ENCODE results near the gene APOA1.
A peak's percentile ranks its signal among the peaks of the same experiment; 100 is the strongest.

APOA1 gene

DNA sequence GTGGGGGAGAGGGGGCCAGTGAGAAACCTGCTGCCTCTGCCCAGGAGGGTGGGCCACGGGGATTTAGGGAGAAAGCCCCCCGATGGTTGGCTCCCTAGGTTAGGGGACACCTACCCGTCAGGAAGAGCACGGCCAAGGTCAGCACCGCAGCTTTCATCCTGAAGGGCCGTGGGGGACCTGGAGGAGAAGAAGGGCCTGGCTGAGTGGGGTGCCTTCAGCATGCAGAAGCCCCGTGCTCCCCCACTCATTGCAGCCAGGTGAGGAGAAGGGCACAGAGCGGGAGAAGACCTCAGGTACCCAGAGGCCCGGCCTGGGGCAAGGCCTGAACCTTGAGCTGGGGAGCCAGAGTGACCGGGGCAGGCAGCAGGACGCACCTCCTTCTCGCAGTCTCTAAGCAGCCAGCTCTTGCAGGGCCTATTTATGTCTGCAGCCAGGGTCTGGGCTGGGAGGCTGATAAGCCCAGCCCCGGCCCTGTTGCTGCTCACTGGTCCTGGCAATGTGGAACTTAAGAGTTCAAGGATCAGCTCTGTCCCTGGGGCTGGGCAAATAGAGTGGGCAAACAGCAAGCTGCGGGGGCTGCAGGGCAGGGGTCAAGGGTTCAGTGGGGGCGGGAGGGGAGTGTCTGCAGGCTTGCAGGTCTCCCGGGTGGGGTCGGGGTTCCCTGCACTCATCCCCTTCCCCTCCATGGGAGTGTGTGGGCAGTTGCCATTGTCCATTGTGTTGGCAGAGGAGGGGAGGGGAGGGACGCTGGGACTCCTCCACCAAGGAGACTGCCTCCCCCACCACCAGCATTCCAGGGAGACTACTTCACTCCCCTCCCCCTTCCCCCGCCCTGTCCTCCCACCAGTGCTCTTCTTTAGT lies at the start of gene APOA1:
Gene APOA1 (minus strand): TSS at position 392 of the 861 bp plus-strand sequence. CDS start 235 bp downstream, at position 157.
- DNase-seq = no peak

DNA sequence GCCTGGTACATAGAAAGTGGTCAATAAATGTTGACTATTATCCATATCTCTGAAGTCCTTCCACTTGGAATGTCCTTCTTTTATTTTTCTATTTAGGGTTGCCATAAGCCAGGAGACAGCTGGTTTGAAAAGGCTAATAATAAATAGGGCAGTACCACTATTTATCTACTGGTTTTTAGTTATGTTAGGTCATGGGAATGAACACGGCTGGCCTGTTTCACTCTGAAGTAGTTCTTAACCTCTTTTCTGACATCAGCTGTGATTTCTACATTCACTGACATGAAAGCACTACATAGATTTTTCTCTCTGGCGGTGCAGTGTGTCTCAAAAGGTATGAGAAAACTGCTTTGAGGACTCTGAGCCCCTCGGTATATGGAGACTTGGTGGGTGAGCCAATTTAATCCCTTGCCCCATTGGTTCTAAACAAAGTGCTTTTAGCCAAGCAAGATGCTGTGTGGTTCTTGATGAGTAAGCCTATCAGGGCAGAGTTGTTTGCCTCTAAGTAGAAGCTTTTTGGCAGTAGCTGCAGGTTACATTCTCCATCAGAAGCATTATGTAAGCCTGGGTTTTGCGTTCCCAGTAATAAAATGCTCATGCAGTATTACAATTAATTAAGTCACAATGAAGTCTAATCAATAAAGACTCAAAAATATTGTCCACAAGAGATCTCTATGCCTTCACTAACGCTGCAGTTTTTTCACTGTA lies 48.7 kb upstream of the APOA1 start:
- DNase-seq = no peak

DNA sequence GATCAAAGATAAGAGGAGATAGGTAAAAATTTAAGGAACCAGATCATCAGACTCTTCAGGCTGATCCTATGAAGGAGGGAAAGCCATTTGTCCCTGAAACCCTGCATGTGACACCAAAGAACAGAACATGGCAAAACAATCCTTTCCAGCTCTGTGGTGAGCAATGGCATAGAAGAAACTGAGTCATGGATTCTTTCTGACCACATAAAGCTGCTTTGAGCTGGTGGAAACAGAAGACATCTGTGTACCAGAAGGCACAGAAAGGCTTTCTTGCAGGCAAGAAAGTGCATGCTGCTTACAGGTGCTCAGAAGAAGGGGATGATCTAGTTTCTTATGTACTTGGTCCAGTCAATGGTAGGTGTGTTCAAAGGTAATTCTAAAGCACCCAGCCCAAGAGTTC lies 45.0 kb upstream of the APOA1 start:
- DNase-seq = no peak

DNA sequence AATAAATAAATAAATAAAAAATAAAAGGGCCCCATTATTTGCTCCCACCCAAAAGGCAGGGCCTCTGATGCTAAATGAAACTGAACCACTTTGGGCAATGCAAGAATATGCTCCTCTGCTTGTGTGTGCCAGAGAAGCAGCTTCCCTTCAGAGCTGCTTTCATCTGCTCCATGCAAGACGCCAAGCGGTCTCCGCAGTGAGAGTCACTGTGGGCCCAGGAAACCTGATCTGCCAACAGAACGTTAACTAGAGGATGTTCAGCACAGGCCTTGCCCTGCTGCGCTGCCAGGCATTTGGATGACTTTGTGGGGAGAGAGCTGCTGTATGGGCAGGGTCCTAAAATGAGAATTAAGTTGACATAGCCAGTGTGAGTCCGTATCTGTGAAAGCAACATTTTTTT lies 43.7 kb upstream of the APOA1 start:
- DNase-seq = no peak

DNA sequence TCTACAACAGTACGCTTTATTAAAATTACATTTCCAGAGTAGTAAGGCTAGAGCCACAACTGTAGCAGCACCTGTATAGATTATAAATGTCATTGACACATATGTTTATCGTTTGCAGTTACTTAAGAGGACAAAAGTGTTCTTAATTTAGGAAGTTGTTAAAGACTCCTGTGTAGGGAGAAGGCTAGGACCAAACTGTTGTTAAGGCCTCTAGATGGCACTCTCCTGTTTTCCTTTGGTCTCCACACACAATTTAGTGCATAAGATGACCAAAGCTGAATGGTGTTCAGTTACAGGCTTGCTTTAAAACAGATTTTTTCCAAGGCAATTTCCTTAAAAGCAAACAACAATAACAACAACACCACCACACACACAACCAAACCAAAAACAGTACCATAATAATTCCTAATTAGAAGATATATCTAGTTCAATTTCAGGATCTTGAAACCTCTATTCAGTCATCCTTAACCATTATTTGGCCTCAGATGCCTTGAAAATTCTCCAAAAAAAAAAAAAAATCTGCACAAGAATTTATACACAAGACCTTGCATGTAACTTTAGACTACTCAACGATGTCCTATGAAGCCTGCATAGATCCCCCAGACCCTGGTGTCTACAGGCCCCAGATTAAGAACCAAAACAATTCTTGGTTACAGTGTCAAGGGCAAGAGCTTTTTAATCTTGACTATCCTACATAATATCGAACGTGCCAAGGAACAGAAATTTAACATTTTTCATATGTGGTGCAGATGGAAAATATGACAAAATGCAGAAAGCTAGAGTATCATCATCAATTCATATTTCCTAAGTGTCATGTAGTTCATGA lies 42.6 kb upstream of the APOA1 start:
- peak; percentile 76 for DNase-seq

DNA sequence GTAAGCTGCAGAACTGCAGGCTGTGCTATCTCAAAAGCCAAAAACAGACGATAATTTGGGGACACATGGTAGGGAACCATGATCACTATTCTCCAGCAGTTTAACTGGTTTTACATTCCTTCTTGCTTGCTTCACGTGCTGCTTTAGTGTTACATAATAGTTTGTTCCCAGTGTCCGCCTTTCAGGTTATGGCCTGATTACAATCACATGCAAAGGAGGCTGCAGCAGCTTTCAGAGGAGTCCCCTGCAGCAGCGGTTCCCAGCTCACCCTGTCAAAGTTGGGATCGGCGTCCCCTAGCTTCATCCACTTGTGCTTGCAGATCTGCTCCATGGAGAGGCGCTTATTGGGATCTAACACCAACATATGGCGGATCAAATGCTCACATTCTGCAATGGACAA lies 39.2 kb upstream of the APOA1 start:
- no peak for DNase-seq

DNA sequence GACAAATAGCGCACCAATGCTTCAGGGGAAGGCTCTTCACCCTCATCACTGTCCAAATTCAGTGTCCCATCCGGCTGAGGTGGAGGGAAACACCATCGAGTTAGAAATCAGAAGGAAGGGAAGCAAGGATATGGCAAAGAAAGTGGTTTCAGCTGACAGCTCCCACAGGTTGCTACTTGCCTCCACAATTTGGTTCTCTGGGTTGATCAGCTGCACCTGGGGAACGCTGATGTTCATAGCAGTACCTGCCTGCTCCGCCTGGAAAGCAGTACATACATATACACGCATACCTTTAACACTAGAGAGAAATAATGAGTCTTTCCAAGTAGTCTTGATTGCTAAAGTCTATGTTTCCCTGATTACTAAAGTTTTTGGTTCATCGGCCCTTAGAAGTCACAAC lies 37.8 kb upstream of the APOA1 start:
- DNase-seq = no peak

DNA sequence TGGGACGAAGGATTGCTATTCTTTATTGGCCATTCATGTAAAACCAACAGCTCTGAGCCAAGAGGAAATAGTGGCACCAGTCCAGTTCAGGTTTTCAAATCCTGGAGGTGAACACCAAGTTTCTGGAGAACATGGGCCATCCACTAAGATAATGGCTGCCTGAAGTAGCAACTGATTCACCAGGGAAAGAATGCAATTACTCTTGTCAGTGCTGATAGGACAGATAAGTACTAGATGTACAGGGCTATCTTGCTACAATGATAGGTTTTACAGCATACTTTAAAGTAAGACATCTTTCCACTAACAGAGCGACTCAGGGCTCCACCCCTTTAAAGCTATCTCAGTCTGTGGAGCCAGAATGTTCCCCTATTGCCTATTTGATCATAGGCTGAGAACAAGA lies 36.8 kb upstream of the APOA1 start:
- DNase-seq = no peak

DNA sequence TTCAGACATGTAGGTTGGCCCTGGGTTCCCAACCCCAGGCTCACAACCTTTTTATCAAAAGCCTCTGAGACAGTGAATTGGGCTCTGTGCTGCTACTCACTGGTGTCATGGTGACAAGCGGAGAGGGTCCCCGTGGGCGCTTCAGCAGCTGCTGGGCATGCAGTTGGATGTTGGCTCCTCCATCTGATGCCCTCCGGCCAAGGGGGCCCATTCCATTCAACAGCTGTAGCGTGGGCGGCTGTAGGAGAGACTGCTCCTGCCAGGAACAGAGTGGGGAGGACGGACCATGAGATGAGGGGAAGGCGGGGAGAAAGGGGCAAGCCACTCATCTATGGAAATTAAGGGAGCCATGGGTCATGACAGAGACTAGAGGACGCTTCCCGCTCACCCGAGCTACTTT lies 36.0 kb upstream of the APOA1 start:
- DNase-seq = no peak

DNA sequence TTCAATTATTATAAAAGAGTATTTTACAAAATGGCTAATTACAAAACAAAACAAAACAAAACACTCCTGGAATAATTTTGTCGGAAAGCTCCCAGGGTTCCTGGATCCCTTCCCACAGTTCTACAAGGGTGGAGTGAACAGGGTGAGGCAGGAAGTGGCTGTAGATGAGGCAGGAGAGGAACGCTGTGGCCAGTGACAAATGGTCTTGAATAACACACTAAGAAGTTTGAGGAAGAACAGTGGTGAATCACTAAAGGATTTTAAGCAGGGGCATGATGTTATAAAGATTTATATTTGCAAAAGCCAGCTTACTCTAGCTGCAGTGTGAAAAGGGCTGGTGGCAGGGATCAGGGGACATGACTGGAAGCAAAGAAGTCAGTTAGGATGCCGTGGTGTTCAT lies 33.8 kb upstream of the APOA1 start:
- DNase-seq = no peak

DNA sequence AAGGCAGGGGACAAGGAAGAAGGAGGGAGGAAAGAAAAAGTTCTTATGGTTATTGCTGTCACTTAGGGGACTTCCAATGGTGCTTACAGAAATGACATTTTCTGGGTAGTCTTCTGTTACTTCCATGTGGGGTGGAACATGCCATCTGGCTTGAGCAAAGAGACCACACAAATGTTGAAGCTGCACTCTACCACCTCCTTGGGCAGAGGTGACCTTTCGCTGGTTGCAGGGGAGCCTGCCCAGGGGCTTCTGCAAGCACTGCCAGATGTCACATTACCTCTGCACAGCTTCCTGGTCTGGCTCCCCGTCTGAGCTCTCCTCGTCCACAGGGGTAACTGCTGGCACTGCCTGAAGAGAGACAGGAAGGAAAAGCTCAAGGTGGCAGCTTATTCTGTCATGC lies 32.6 kb upstream of the APOA1 start:
- DNase-seq = no peak

DNA sequence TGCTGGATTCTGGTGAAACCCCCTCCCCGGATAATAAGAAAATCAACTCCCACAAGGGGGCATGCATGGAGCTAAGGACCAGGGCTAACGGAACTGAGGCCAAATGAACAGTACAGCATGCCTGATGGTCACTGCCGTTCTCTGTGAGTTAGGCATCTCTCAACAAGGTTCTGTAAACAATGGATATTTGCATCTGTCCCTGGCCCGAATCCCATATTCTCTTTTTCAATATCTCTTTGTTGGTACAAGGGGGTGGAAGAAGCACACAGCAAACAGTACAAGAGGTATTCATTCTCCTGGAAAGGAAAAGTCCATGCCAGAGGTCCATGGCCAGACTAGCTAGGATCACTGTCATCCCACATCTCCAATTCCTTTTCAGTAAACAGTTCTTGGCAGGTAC lies 32.2 kb upstream of the APOA1 start:
- DNase-seq = no peak

DNA sequence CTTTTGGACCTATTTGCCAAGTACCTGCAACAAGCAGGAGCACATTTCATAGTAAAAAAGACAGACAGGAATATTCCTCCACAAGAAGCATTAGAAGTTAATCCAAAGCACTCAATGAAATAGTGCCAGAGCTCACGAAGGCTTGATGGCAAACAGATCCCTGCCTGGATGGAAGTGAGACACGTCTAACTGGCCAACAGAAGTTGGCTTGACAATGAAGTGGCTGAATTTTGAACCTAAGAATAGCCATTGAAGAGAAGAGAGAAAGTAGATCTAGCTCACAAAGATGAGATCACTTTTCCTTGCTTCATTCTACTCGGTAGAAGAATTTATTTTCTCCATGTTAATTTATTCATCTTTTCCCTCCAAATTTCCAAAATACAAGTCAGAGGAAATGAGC lies 30.6 kb upstream of the APOA1 start:
- no peak for DNase-seq

DNA sequence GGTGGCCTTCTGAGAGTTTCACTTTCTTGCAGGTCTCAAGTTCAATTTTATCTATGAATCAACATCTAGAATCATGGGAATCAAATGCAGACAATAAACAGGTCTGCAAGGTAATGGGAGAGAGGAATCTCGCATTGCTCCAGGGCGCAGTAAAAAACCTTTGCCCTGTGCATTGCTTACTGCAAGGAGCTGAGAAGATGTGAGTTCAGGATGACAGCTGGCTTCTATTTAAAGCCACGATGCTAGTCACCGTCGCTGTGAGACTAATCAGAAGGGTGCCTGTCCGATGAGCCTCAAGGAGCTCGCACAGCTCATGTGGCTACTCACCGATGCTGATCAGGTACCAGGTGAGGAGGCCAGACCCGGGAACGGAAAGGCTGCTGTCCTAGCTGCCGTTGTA lies 30.2 kb upstream of the APOA1 start:
- DNase-seq = no peak

DNA sequence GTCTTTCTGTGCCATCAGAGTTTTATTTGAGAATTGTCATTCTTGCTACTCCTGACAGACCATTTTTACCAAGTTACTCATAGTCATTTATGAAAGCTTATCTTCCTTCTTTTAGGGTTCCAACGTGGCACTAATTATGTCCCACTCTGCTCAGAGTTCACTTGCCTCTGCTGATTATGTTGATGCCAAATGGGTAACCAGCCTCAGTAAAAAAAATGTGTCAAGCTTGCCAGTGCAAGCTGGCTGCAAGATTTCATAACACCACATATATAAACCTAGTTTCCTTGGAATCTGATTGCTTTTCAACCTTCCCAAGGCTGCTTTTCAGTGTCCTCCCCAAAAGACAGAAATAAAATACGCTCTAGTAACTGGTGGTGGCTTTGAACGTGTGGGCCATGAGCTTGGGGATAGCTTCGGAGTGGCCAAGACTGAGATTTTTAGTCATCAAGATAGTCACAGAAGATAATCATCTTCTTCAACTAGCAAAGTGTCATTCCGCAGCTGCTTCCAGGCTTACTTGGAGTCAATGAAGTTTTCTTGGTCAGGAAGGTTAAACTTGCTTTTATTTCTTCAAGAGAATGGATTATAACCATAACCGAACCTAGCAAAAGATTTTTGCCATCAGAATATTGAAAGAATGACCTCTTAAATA lies 29.5 kb upstream of the APOA1 start:
- no peak for DNase-seq

DNA sequence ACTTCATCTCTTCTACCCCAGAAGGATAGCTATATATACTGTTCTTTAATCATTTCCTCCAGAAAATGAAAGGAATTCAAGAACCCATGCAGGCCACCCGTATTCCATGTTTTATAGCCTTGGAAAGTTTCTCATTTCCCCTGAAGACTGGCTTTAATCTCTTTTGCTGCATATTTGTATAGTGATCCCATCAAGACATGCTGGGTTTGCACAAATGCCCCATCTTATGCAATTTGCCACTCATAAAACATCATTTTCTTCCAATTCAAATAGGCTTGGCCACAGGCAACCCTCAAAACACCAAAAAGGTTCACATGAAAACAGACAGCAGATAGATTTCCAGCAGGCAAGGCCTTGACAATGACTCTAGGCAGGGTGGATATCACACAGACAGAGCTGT lies 28.3 kb upstream of the APOA1 start:
- DNase-seq = no peak

DNA sequence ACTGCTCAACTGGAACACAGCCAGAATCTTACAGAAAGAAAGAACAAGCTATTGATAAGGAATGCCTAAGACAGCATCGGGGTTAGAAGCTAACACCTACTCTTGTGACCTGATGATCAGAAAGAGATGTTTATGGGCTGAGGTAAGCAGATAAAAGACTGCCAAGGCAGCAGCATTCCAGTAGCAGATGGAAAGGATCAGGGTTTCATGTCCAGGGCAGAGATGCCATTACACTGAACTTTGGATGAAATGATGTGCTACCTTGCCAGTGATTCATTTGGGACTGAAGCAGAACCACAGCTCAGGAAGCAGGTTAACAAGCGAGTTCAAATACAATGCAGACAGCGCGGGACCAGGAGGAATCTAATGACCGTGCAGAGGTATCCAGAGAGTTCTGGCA lies 27.1 kb upstream of the APOA1 start:
- no peak for DNase-seq

DNA sequence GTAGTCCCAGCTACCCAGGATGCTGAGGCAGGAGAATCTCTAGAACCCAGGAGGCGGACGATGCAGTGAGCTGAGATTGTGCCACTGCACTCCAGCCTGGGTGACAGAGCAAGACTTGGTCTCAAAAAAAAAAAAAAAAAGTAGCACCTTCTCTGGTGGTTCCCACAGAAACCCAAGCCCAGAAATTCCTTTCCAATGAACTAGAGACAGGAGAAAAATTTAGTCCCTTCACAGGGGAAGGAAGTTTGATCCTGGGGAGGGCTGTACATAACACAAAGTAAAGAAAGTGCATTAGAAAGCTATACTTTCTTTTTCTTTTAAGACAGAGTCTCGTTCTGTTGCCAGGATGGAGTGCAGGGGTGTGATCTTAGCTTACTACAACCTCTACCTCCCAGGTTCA lies 25.5 kb upstream of the APOA1 start:
- no peak for DNase-seq

DNA sequence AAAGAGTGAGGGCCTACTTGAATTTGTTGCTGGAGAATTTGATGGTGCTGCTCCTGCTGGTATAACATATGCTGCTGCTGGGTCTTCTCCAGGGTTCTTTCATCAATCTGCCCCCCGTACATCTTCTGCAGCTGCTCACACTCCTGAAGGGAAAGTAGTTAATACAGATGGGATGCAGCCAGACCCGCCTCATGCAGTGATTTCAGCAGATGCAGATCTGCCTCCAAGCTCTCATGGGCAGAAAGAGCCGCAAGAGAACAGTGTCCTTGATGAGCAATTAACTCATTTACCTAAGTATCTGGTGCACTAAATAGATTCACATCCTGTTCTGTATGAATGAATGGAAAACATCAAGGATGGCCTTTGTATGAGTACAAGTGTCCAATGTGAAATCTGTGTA lies 24.8 kb upstream of the APOA1 start:
- no peak for DNase-seq

DNA sequence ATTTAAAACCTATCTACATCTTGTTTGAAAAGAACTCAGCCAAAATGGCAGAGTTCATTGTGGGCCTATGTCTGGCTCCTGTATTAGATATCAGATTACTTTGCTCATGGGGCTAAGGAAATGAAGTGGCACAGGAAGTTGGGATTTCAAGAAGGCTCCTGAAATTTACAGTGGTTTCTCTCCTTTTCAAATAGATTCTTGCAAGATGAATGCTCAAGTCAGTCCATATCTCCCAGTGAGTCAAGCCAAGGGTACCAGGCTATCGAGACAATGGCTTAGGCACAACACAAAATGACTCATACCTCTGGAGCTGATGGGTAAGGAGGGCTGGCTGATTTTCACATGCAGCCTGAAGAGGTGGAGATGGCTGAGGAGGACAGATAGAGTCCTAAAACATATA lies 24.1 kb upstream of the APOA1 start:
- no peak for DNase-seq

DNA sequence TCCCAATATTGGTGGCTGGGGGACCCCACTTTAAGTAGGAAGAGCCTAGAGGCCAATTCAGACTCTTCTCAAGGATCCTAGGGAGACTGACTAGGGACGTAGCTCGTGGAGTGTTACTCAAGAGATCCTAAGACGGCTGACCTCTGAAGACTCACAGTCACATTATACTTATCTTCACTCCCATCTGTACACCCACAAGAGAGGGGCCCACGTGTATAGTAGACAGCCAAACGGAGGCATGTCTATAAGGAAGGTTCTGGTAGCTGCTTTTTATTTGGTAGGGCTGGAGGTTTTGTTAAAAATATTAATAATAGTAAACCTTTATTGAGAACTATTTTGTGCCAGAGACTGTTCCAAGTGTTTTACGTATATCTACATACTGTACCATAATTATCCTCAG lies 22.9 kb upstream of the APOA1 start:
- no peak for DNase-seq

DNA sequence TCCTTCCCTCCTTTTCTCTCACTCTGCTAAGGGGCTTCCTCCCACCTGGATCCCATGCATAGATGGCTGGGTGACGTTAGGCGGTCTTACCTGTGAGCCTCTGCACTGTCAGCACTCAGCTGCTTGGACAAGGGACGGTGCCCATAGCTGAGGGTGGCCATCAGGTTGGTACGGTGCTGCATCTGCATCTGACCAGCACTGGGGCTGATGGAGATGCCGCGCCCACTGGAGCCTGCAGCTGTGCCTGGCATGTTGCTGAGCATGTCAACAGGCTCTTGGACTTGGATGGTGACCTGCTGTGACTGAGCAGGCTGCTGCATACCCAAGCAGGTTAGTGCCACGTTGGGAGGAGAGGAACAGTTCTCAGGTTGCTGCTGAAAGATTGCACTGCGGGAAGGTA lies 21.8 kb upstream of the APOA1 start:
- no peak for DNase-seq

DNA sequence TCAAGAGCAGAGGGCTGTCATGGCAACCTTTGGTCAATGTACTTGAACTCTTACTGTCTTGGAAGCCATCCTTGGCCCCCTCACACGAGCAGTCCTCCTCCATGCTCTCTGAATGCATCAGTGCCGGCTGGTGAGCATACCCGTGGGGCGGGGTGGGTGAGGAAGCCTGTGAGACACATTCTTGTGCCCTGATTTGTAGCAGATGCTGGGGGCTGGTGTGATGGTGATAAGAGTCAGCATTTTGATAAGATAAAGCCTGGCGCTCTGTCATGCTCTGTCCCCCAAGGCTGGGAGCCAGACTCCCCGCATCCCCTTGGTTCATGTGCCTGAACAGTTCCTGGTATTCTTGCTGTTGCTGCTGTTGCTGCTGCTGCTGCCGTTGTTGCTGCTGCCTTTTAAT lies 20.5 kb upstream of the APOA1 start:
- peak; percentile 20 for DNase-seq
